ENCODE measurements around the gene DDX10. TPM values are rescaled to one million over a fixed set of nuclear protein-coding genes. Genes with fewer than 3 reads are reported as not detected.

Gene DDX10
- total and polyA plus RNA-seq, 4 donors: 8.0 to 11.8 (median 9.0) TPM

- 97% methylated on average over 1 of the region's 1 CpG for WGBS
- DNase-seq (ENCODE audit: low spot score): no peak
- H3K36me3 ChIP-seq (ENCODE audit: control insufficient read depth in 4 of 4, insufficient read depth in 3 of 4, low read depth in 1 of 4, low read length in 3 of 4): peaks cover 0 to 1% (median 0%) of the 10 kb centered on the region in 4 donors
These were observed 247.7 kb downstream of the DDX10 start for GRCh38 chr11:108912581-108912980.

GRCh38 chr11:108913204-108913603, 248.3 kb downstream of the DDX10 start:
- H3K4me3 ChIP-seq (ENCODE audit: low read depth in 1 of 3, low read length in 3 of 3): no peak overlapping the region
- no peak for TF ChIP-seq ATF3 (IDR thresholded peaks at IDR 0.05)
- TF ChIP-seq FOXA1 (IDR thresholded peaks at IDR 0.05): no peak
- TF ChIP-seq HNF4G (IDR thresholded peaks at IDR 0.05): no peak
- no peak for TF ChIP-seq RAD21 (IDR thresholded peaks at IDR 0.05)
- TF ChIP-seq EGR1 (IDR thresholded peaks at IDR 0.05; ENCODE audit: low read depth in 2 of 2): no peak
- TF ChIP-seq CTCF (IDR thresholded peaks at IDR 0.05; ENCODE audit: low read depth, low read length, missing input control): no peak
- TF ChIP-seq RXRA (IDR thresholded peaks at IDR 0.05): no peak
- TF ChIP-seq HNF4A (conservative IDR thresholded peaks at IDR 0.05): no peak
- no peak for TF ChIP-seq MAX (IDR thresholded peaks at IDR 0.05)
- no peak for TF ChIP-seq TAF1 (conservative IDR thresholded peaks at IDR 0.05)
- no peak for TF ChIP-seq JUND (IDR thresholded peaks at IDR 0.05)
- no peak for TF ChIP-seq GABPA (IDR thresholded peaks at IDR 0.05 in 1 of 2, conservative IDR thresholded peaks at IDR 0.05 in 1 of 2)
- no peak for TF ChIP-seq REST (IDR thresholded peaks at IDR 0.05)
- no peak for TF ChIP-seq ZBTB33 (IDR thresholded peaks at IDR 0.05)
- TF ChIP-seq SP1 (IDR thresholded peaks at IDR 0.05): no peak
- H3K27me3 ChIP-seq (ENCODE audit: control insufficient read depth in 4 of 4, insufficient read depth in 4 of 4, low read length in 3 of 4): no peaks in the 10 kb centered on the region
- 88% methylated on average over 4 of the region's 4 CpGs for WGBS
- no peak overlapping the region for H3K27ac ChIP-seq (ENCODE audit: low read depth in 1 of 2, low read length in 2 of 2)
- H3K36me3 ChIP-seq (ENCODE audit: control insufficient read depth in 4 of 4, insufficient read depth in 3 of 4, low read depth in 1 of 4, low read length in 3 of 4): peaks cover 0 to 1% (median 0%) of the 10 kb centered on the region in 4 donors
- no peaks in the 10 kb centered on the region for H3K9me3 ChIP-seq (ENCODE audit: control insufficient read depth in 4 of 4, low read length in 3 of 4)
- DNase-seq (ENCODE audit: low spot score): no peak
- H3K4me1 ChIP-seq (ENCODE audit: control insufficient read depth in 4 of 4, insufficient read depth in 4 of 4, low read length in 3 of 4): no peaks in the 10 kb centered on the region
- no peak overlapping the region for H3K9ac ChIP-seq (ENCODE audit: low read depth in 1 of 2, low read length in 2 of 2)

More at GRCh38 chr11:108912581-108912980, 247.7 kb downstream of the DDX10 start:
- no peaks in the 10 kb centered on the region for H3K27me3 ChIP-seq (ENCODE audit: control insufficient read depth in 4 of 4, insufficient read depth in 4 of 4, low read length in 3 of 4)
- no peak overlapping the region for H3K27ac ChIP-seq (ENCODE audit: low read depth in 1 of 2, low read length in 2 of 2)
- H3K9ac ChIP-seq (ENCODE audit: low read depth in 1 of 2, low read length in 2 of 2): no peak overlapping the region
- TF ChIP-seq ATF3 (IDR thresholded peaks at IDR 0.05) (no peak), ZBTB33 (IDR thresholded peaks at IDR 0.05) (no peak), FOXA2 (IDR thresholded peaks at IDR 0.05) (no peak), EGR1 (IDR thresholded peaks at IDR 0.05; ENCODE audit: low read depth in 2 of 2) (no peak), SP1 (IDR thresholded peaks at IDR 0.05) (no peak)
- H3K4me3 ChIP-seq (ENCODE audit: low read depth in 1 of 3, low read length in 3 of 3): no peak overlapping the region
- H3K4me1 ChIP-seq (ENCODE audit: control insufficient read depth in 4 of 4, insufficient read depth in 4 of 4, low read length in 3 of 4): no peaks in the 10 kb centered on the region
- no peaks in the 10 kb centered on the region for H3K9me3 ChIP-seq (ENCODE audit: control insufficient read depth in 4 of 4, low read length in 3 of 4)
